Panc1 (cell line): ENCODE results near the gene XYLT1.

Experiments used
- POLR2AphosphoS5 ChIP-seq: IDR thresholded peaks from 2 replicates; pipeline ENCODE4 v1.6.1; 2012; ENCODE audit warnings: mild to moderate bottlenecking, low read depth, low read length, moderate library complexity
- REST ChIP-seq, 2 experiments: IDR thresholded peaks; 2 replicates each; pipeline ENCODE4 v1.6.1; 2011 to 2012; ENCODE audit warnings: low read depth in 2 of 2, control low read depth in 1 of 2, low read length in 1 of 2, mild to moderate bottlenecking in 1 of 2, moderate library complexity in 1 of 2; ENCODE audit not compliant: insufficient read depth in 1 of 2
- TCF7L2 ChIP-seq: IDR thresholded peaks from 2 replicates; pipeline ENCODE4 v1.6.1; 2011; ENCODE audit warnings: mild to moderate bottlenecking, low read depth, low read length, inconsistent platforms
- TF ChIP-seq, protein P1 (sequence below): fragments of 450-650 bp; IDR thresholded peaks from 2 replicates; pipeline ENCODE4 v1.5.1; 2017; ENCODE audit warnings: mild to moderate bottlenecking

DNA sequence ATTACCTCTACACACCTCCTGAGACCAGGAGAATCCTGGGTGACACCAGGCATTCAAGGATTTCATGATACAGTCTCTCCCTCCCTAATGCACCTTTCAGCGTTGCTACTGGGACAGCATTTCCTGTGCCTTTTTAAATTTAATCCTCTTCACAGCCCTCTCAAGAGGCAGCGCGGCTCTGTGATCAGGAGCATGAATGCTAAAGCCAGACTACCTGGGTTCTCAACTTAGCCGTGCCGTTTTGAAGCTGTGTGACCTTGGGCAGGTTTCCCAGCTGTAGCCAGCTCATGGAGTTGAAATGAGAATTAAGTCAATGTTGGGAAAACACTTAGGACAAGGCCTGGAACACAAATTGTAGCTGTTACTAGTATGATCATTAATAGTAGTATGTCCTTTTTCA, 191.8 kb downstream of the XYLT1 start:
- TF ChIP-seq, protein P1, sequence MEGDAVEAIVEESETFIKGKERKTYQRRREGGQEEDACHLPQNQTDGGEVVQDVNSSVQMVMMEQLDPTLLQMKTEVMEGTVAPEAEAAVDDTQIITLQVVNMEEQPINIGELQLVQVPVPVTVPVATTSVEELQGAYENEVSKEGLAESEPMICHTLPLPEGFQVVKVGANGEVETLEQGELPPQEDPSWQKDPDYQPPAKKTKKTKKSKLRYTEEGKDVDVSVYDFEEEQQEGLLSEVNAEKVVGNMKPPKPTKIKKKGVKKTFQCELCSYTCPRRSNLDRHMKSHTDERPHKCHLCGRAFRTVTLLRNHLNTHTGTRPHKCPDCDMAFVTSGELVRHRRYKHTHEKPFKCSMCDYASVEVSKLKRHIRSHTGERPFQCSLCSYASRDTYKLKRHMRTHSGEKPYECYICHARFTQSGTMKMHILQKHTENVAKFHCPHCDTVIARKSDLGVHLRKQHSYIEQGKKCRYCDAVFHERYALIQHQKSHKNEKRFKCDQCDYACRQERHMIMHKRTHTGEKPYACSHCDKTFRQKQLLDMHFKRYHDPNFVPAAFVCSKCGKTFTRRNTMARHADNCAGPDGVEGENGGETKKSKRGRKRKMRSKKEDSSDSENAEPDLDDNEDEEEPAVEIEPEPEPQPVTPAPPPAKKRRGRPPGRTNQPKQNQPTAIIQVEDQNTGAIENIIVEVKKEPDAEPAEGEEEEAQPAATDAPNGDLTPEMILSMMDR, result no peak
- TF ChIP-seq REST (IDR thresholded peaks at IDR 0.05; ENCODE audit: insufficient read depth in 1 of 2, low read depth in 2 of 2, low read length in 1 of 2) (no peak), POLR2AphosphoS5 (no peak), TCF7L2 (no peak)
